ENCODE measurements around the gene HYAL3. TPM values are rescaled to one million over a fixed set of nuclear protein-coding genes. Genes with fewer than 3 reads are reported as not detected.
"Not testable (repeated sequence)": the region's sequence is repeated elsewhere in the genome, so short reads cannot be mapped to it uniquely, and the experiment has no call there.

HYAL3 gene
- total RNA-seq, 1 experiment from 2014 or later: 20.8 TPM

DNA sequence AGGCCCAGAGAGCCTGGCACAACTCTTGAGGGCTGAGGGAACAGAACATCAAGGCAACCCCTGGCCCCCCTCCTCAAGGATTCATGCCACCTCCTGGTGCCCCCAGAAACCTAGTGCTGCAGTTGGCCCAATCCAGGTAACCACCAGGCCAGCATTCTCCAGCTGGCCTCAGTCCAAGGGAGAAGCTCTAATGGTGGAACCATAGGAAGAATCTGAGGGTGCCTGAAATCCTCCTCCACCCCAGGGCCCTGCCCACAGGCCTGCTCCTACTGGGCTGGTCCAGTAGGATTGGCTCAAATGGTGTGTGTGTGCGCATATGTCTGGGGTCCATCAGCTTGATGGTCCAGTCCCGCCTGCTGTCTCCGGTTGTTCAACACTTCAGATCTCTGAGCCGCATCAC is 15.6 kb upstream of the HYAL3 start:
- Histone ChIP-seq H3K79me2 (ENCODE audit: low read length) (peaks cover 24% of the 10 kb centered on the region), H3K4me2 (ENCODE audit: low read length) (no peak overlapping the region), H3K27ac (ENCODE audit: low read length) (no peak overlapping the region), H3K9me3 (ENCODE audit: low read length) (no peaks in the 10 kb centered on the region), H3K4me3 (ENCODE audit: low read length) (no peak overlapping the region), H3K36me3 (ENCODE audit: low read depth, low read length) (peaks cover 6% of the 10 kb centered on the region), H2AFZ (ENCODE audit: low read length) (no peak overlapping the region), H3K9ac (ENCODE audit: low read length) (no peak overlapping the region), H3K4me1 (ENCODE audit: insufficient read depth, low read length) (peaks cover 40% of the 10 kb centered on the region), H3K27me3 (ENCODE audit: low read length) (no peaks in the 10 kb centered on the region), H3K9me2 (replicated peaks; ENCODE audit: low read length) (no peaks in the 10 kb centered on the region), H3F3A (ENCODE audit: low read length, unreplicated experiment) (peaks cover 13% of the 10 kb centered on the region), H4K20me1 (ENCODE audit: low read length) (no peaks in the 10 kb centered on the region)
- no peak for ATAC-seq
- ChIA-PET POLR2A (ENCODE audit: unreplicated experiment) (interaction anchor here (0.5 to 0.6 kb wide), 2 partner anchors 14 to 253 kb away, joined by 3 read pairs; partner anchors contain the start of gene C3orf18), CTCF (no interaction called here)
- intact Hi-C loops (cut with micrococcal nuclease): no loop called here
- BruUV-seq (replicated peaks): no TSS peak
- DNase-seq: no peak
- TF ChIP-seq CTCF (conservative IDR thresholded peaks at IDR 0.05; ENCODE audit: low read depth, low read length) (no peak), EZH2phosphoT487 (IDR thresholded peaks at IDR 0.05; ENCODE audit: borderline replicate concordance, low read length) (no peak)

- no peaks in the 10 kb centered on the region for H3K9me2 ChIP-seq (replicated peaks; ENCODE audit: low read length)
- no peak overlapping the region for H2AFZ ChIP-seq (ENCODE audit: low read length)
- intact Hi-C loops (cut with micrococcal nuclease): no loop called here
- H3F3A ChIP-seq (ENCODE audit: low read length, unreplicated experiment): peaks cover 13% of the 10 kb centered on the region
- no peak for DNase-seq
- ATAC-seq: no peak
- TF ChIP-seq EZH2 (IDR thresholded peaks at IDR 0.05; ENCODE audit: low read length, unreplicated experiment): no peak
- no peak for TF ChIP-seq EZH2phosphoT487 (IDR thresholded peaks at IDR 0.05; ENCODE audit: borderline replicate concordance, low read length)
- no peak for TF ChIP-seq CTCF (conservative IDR thresholded peaks at IDR 0.05; ENCODE audit: low read depth, low read length)
- ChIA-PET POLR2A (ENCODE audit: unreplicated experiment) (interaction anchor here (0.5 to 0.7 kb wide), 2 partner anchors 10 to 14 kb away, joined by 3 to 6 read pairs; no protein-coding TSS in a partner anchor), CTCF (no interaction called here)
- H3K36me3 ChIP-seq (ENCODE audit: low read depth, low read length): peaks cover 4% of the 10 kb centered on the region
- peaks cover 35% of the 10 kb centered on the region for H3K4me1 ChIP-seq (ENCODE audit: insufficient read depth, low read length)
- no peaks in the 10 kb centered on the region for H4K20me1 ChIP-seq (ENCODE audit: low read length)
- H3K4me3 ChIP-seq (ENCODE audit: low read length): no peak overlapping the region
- H3K9me3 ChIP-seq (ENCODE audit: low read length): no peaks in the 10 kb centered on the region
- no peaks in the 10 kb centered on the region for H3K27me3 ChIP-seq (ENCODE audit: low read length)
- no peak overlapping the region for H3K27ac ChIP-seq (ENCODE audit: low read length)
- no peak overlapping the region for H3K9ac ChIP-seq (ENCODE audit: low read length)
- H3K79me2 ChIP-seq (ENCODE audit: low read length): peaks cover 19% of the 10 kb centered on the region
- no peak overlapping the region for H3K4me2 ChIP-seq (ENCODE audit: low read length)
- BruUV-seq (replicated peaks): no TSS peak
These were observed 15.1 kb upstream of the HYAL3 start for GRCh38 chr3:50314342-50314741.

DNA sequence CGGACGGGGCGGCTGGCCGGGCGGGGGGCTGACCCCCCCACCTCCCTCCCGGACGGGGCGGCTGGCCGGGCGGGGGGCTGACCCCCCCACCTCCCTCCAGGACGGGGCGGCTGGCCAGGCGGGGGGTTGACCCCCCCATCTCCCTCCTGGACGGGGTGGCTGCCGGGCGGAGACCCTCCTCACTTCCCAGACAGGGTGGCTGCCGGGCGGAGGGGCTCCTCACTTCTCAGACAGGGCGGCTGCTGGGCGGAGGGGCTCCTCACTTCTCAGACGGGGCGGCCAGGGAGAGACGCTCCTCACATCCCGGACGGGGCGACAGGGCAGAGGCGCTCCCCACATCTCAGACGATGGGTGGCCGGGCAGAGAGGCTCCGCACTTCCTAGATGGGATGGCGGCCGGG is 12.8 kb upstream of the HYAL3 start:
- peaks cover 12% of the 10 kb centered on the region for H3K4me1 ChIP-seq (ENCODE audit: insufficient read depth, low read length)
- H3K27me3 ChIP-seq (ENCODE audit: low read length); H4K20me1 ChIP-seq (ENCODE audit: low read length); BruUV-seq (replicated peaks); H3K4me2 ChIP-seq (ENCODE audit: low read length); CTCF ChIA-PET; H3K4me3 ChIP-seq (ENCODE audit: low read length); H3K9me3 ChIP-seq (ENCODE audit: low read length); intact Hi-C loops (cut with micrococcal nuclease); H3F3A ChIP-seq (ENCODE audit: low read length, unreplicated experiment); POLR2A ChIA-PET (ENCODE audit: unreplicated experiment); H3K9ac ChIP-seq (ENCODE audit: low read length); H3K27ac ChIP-seq (ENCODE audit: low read length); ATAC-seq; H3K79me2 ChIP-seq (ENCODE audit: low read length); DNase-seq; H2AFZ ChIP-seq (ENCODE audit: low read length); H3K36me3 ChIP-seq (ENCODE audit: low read depth, low read length); H3K9me2 ChIP-seq (replicated peaks; ENCODE audit: low read length): not testable (repeated sequence)
